Non-pigmented ciliary epithelial cell (primary cell): ENCODE results near the gene THOC1.

Source experiments
- DNase-seq: peaks from one replicate; pipeline ENCODE4 v3.0.0-alpha.2; 2010; ENCODE audit warnings: low read depth

Gene THOC1

DNA sequence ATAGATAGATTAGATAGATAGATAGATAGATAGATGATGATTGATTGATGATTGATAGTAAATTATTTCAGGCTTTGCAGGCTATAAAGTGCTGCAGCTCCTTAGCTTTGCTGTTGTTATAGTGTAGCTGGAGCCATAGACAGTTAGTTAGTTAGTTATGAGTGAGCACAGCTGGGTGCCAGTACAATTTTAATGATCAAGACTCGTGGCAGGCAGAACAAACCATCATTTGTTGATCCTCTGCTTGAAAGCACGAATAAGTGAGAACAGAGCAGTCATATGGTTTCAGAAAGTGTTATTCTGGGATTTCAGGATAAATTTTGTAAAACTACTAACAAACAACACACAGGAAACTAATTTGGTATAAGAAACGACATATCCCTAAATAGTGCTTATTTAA is 53.9 kb downstream of the THOC1 start:
- no peak for DNase-seq

- no peak for DNase-seq
Measured at GRCh38 chr18:213505-213904, 54.3 kb downstream of the THOC1 start.

DNA sequence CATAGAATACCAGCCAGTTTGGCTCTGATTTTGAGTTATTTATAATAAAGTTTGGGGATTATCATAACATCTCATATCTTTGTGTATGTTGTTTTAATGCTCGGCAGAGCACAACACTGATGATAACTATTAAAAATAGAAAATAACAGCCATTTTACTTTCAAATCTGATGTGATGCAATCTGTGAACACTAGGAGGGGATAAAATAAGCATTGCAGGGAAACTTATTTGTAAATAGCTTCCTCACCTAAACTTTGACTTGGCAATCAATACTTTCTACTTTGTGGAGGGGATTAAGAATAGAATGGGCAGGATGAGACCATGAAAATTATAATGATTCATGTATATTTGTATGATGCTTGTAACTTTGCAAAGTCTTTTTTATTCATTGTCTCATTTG is 55.1 kb downstream of the THOC1 start:
- no peak for DNase-seq

GRCh38 chr18:211582-211981 is 56.3 kb downstream of the THOC1 start:
- no peak for DNase-seq

GRCh38 chr18:210733-211132 is 57.1 kb downstream of the THOC1 start:
- DNase-seq: no peak

GRCh38 chr18:210075-210474 is 57.8 kb downstream of the THOC1 start:
- DNase-seq: no peak

DNA sequence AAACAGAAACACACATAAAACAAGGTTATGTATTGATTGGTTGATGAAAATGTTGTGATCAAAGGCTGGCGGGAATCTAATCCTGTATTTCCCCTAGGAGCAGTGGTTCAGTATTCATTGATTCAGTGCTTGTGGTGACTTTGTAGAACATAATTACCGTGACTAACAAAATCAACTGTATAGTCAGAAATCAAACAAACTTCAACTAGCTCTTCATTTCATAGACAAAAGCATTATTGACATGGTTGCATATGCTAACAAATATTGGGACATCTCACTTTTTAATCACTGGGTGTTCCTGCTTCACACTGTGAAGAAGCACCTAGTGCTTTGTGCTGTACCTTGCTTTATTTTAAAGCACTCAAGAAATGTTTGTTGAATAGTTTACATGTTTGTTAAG is 68.1 kb downstream of the THOC1 start:
- no peak for DNase-seq

- no peak for DNase-seq
Measured at GRCh38 chr18:199214-199613, 68.6 kb downstream of the THOC1 start.

GRCh38 chr18:195651-196050 is 72.2 kb downstream of the THOC1 start:
- no peak for DNase-seq

GRCh38 chr18:192801-193200 is 75.0 kb downstream of the THOC1 start:
- DNase-seq: no peak

- DNase-seq: no peak
Measured at GRCh38 chr18:191725-192124, 76.1 kb downstream of the THOC1 start.

- DNase-seq: no peak
Measured at GRCh38 chr18:189254-189653, 78.6 kb downstream of the THOC1 start.

DNA sequence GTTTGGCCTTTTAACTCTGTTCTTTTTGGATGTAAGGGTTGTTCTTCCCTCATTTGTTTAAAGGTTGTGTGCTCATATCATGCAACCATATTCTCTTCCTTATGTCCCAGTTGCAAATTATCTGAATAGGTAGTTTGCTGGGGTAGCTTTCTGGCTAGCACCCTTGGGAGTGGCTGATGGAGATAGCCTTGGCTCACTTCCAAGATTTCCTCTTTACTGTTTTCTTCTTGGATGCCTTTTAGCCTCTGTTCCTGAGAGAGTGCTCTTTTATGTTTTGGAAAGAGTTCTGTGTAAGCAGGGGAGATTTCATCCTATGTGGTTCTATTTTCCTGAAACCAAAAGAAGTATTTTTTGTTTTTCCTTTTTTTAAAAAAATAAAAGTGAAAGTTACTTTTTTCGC is 84.1 kb downstream of the THOC1 start:
- DNase-seq: no peak

DNA sequence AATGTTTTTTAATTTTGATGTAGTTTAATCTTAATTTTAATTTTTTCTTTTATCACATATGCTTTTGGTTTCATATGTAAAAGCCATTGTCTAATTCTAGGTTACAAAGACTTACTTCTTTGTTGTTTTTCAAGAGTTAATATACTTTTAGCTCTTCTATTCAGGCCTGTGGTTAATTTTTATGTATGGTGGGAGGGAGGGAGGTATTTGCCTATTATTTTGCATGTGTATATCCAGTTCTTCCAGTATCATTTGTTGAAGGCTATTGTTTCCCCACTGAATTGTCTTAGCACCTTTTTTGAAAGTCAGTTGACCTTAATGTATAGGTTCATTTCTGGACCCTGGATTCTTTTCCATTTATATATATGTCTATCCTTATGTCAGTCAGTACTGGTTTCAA is 86.1 kb downstream of the THOC1 start:
- DNase-seq: no peak

DNA sequence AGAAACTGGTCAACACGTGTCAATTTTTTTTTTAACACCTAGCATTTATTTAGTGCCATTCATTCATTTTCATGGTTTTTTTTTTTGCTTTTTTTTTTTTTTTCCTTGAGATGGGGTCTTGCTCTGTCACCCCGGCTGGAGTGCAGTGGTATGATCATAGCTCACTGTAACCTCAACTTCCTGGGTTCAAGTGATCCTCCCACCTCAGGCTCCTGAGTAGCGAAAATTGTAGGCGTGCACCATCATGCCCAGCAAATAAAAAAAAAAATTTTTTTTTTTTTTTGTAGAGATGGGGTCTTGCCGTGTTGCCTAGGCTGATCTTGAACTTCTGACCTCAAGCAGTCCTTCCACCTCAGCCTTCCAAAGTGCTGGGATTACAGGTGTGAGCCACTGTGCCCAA is 88.3 kb downstream of the THOC1 start:
- no peak for DNase-seq

GRCh38 chr18:172361-172760 is 95.5 kb downstream of the THOC1 start:
- no peak for DNase-seq
